ENCODE results near the gene MICB.

DNA sequence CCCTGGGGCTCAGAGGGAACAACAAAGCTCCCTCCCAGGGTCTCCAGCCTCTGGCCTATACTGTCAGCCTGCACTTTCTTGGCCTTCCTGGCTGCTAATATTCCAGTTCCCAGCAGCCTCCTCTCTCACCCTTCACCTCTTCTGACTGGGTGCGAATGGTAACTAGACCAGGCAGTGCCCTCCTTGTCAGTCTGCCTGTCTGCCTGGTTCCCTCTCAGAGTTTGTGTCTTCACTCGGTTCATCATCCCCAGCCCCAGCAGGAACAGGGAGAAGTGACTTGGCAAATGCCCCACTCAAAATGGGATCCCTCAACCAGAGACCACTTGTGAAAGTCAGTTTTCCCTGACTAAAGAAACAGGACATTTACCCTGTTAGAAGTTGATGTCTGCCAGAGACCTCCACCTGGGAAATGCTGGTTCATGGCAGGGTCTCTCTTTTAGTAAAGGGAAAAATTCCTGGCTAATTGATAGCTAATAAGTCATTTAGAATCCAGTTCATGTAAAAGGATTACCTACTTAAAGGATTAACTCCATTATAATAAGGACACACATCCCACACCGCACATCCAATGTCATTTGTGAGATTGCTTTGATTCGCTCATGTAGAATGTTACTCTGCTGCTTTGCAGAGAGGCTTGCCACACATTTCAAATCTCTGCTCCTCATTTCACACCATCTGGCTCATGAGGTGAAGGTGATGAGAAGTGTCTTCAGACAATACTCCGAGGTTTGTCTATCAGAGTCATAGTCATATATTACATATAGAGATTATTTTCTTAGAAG is 18.6 kb upstream of the MICB start:
- TF ChIP-seq, protein P1, sequence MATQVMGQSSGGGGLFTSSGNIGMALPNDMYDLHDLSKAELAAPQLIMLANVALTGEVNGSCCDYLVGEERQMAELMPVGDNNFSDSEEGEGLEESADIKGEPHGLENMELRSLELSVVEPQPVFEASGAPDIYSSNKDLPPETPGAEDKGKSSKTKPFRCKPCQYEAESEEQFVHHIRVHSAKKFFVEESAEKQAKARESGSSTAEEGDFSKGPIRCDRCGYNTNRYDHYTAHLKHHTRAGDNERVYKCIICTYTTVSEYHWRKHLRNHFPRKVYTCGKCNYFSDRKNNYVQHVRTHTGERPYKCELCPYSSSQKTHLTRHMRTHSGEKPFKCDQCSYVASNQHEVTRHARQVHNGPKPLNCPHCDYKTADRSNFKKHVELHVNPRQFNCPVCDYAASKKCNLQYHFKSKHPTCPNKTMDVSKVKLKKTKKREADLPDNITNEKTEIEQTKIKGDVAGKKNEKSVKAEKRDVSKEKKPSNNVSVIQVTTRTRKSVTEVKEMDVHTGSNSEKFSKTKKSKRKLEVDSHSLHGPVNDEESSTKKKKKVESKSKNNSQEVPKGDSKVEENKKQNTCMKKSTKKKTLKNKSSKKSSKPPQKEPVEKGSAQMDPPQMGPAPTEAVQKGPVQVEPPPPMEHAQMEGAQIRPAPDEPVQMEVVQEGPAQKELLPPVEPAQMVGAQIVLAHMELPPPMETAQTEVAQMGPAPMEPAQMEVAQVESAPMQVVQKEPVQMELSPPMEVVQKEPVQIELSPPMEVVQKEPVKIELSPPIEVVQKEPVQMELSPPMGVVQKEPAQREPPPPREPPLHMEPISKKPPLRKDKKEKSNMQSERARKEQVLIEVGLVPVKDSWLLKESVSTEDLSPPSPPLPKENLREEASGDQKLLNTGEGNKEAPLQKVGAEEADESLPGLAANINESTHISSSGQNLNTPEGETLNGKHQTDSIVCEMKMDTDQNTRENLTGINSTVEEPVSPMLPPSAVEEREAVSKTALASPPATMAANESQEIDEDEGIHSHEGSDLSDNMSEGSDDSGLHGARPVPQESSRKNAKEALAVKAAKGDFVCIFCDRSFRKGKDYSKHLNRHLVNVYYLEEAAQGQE (tag by site-specific recombination; IDR thresholded peaks at IDR 0.05) = no peak
- TF ChIP-seq, protein P2, sequence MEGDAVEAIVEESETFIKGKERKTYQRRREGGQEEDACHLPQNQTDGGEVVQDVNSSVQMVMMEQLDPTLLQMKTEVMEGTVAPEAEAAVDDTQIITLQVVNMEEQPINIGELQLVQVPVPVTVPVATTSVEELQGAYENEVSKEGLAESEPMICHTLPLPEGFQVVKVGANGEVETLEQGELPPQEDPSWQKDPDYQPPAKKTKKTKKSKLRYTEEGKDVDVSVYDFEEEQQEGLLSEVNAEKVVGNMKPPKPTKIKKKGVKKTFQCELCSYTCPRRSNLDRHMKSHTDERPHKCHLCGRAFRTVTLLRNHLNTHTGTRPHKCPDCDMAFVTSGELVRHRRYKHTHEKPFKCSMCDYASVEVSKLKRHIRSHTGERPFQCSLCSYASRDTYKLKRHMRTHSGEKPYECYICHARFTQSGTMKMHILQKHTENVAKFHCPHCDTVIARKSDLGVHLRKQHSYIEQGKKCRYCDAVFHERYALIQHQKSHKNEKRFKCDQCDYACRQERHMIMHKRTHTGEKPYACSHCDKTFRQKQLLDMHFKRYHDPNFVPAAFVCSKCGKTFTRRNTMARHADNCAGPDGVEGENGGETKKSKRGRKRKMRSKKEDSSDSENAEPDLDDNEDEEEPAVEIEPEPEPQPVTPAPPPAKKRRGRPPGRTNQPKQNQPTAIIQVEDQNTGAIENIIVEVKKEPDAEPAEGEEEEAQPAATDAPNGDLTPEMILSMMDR (tag by site-specific recombination; IDR thresholded peaks at IDR 0.05) = no peak
- no peak for TF ChIP-seq RBAK (tag by site-specific recombination; IDR thresholded peaks at IDR 0.05)
- TF ChIP-seq ZFP69B (tag by site-specific recombination; IDR thresholded peaks at IDR 0.05) = no peak
- TF ChIP-seq, protein P3, sequence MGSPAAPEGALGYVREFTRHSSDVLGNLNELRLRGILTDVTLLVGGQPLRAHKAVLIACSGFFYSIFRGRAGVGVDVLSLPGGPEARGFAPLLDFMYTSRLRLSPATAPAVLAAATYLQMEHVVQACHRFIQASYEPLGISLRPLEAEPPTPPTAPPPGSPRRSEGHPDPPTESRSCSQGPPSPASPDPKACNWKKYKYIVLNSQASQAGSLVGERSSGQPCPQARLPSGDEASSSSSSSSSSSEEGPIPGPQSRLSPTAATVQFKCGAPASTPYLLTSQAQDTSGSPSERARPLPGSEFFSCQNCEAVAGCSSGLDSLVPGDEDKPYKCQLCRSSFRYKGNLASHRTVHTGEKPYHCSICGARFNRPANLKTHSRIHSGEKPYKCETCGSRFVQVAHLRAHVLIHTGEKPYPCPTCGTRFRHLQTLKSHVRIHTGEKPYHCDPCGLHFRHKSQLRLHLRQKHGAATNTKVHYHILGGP (tag by site-specific recombination; IDR thresholded peaks at IDR 0.05) = no peak
